GM21723 (cell line): ENCODE measurements around the gene CDC42EP5.

ENCODE experiments used
- ATAC-seq: cut with Tn5 transposase; IDR thresholded peaks from one replicate; pipeline ENCODE4 v1.9.1; 2021; ENCODE audit warnings: mild to moderate bottlenecking, moderate library complexity; ENCODE audit not compliant: unreplicated experiment

The CDC42EP5 gene

GRCh38 chr19:54428323-54429175 is 44.5 kb downstream of the CDC42EP5 start:
- no peak for ATAC-seq

DNA sequence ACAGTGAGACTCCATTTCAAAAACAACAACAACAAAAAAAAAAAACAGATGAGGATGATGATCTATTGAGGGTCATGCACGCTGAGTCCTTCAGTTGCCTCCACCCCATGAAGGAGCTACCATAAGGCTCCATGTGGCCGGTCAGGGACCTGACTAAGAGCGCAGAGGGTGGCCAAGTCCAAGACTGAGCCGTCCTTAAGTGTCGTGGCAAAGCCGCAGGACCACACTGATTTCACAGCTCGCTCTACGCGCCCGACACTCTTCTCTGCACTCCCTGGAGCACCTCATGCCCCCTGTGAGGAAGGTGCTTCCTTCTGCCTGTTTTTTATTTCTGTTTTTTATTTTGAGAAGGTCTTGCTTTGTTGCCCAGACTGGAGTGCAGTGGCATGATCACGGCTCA is 45.5 kb downstream of the CDC42EP5 start:
- no peak for ATAC-seq

DNA sequence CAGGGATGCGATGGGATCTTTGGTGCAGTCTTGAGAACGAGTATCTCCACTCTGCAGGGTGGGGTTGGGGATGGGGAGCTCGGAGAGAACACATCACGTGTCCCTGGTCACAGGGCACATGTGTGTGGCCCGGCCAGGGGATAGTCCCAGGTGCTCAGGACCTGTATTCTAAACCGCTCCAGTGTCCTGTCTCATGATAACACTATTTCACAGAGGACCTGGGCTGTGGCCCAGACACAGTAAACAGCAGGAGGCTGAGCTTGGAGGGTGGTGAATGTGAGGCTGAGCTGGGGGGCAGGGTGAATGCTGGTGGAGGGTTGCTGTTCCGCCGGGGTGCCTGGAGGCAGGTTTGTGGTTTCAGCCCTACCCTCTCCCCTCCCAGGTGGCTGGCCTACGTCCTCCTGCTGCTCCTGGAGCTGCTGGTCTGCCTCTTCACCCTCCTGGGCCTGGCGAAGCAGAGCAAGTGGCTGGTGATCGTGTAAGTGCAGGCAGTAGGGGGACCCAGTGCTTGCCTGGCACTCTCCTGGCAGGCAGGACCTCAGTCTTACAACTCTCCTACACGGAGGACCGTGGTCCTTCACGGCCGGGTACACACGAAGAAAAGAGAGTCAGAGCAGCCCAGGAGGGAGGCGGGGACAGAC is 46.7 kb downstream of the CDC42EP5 start:
- no peak for ATAC-seq

DNA sequence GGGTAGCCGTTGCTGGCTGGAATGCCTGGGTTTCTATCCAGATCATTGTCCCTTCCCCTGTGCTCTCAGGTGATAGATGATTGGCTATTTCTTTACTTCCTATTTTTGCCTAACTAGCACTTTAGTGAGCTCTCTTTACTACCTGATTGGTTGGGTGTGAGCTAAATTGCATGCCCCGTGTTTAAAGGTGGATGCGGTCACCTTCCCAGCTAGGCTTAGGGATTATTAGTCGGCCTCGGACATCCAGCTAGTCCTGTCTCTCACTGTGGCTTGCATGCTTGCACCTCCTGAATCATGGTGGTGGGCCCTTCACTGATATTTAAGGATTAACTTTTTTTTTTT is 47.7 kb downstream of the CDC42EP5 start:
- ATAC-seq, result no peak

GRCh38 chr19:54424660-54425381 is 48.3 kb downstream of the CDC42EP5 start:
- ATAC-seq, result no peak

DNA sequence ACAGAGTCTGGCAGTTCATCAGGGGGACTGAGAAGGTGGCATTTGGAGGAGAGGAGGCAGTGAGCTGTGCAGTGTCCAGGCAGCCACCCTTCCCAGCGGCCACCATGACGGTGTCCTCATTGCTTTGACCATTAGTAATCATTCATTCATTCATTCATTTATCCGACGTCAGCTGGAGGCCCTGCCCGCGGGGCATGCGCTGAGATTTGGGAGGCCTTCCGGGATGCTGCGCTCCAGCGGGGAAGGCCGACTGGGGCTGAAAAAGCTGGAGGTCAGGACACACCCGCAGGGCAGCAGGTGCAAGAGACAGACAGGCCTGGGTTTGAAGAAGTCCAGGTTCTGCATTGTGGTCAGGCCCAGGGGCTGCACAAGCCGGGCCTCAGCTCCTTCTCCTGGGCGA is 48.9 kb downstream of the CDC42EP5 start:
- no peak for ATAC-seq

- ATAC-seq, result no peak
These were observed 51.0 kb downstream of the CDC42EP5 start for GRCh38 chr19:54422136-54422535.

- ATAC-seq, result no peak
These were observed 51.6 kb downstream of the CDC42EP5 start for GRCh38 chr19:54421521-54421920.

DNA sequence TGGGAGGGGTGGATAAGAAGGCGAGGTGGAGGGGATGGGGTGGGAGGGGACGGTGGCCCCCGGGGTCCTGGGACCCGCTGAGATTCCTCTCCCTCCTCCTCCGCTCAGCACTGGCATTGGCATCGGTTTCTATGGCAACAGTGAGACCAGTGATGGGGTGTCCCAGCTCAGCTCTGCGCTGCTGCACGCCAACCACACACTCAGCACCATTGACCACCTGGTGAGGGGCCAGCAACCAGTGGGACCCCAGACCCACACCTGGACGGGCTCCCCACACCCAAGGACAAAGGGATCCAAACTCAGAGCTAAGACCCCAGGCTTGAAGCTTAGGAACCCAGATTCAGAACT is 52.0 kb downstream of the CDC42EP5 start:
- ATAC-seq, result no peak

DNA sequence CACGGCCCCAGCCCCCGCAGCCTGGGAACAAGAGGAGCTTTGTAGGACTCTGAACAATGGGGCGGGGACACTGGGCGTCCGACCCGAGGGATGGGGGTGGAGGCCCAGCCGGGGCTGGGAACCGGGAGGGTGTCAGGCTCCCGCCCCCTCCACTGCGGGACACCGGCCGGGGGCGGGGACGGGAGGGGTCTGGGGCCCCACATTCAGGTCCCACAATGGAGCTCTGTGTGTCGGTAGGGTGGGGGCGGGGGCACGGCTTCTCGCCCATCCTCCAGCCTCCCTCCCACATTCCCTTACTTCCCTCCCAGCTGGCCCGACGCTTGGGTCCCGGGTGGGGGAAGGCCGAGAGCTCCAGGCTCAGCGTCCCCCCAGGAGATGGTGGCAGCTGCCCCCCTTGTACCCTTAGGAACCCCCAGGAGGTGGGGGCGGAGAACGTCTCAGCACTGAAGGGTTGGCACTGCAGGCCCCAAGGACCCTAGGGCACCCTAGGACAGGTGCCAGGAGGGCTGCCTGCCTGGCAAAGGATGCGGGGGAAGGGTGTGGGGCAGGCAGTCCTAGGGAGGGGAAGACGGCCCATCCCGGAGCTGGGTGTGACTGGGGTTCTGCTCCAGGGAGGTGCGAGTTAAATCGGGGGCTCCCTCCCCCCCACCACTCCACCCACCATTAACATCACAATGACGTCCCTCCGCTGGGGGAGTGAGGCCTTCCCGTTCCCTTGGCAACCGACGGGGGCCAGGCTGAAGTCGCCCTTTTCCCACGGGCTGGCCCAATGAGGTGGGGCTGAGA is 52.5 kb downstream of the CDC42EP5 start:
- no peak for ATAC-seq

DNA sequence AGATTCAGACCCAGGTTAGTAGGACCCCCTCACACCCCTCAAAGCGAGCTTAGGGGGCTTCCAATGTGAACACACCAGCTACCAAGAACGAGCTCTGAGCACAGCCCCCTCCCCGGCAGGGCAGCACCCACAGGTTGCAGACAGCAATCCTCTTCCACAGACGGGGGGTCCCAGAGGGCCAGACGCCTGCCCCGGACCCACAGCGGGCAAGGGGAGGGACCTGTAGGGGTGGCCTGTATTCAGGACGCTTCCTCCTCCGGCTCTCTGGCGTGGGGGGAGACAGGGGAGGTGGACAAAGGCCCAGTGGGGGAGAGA is 53.1 kb downstream of the CDC42EP5 start:
- no peak for ATAC-seq

DNA sequence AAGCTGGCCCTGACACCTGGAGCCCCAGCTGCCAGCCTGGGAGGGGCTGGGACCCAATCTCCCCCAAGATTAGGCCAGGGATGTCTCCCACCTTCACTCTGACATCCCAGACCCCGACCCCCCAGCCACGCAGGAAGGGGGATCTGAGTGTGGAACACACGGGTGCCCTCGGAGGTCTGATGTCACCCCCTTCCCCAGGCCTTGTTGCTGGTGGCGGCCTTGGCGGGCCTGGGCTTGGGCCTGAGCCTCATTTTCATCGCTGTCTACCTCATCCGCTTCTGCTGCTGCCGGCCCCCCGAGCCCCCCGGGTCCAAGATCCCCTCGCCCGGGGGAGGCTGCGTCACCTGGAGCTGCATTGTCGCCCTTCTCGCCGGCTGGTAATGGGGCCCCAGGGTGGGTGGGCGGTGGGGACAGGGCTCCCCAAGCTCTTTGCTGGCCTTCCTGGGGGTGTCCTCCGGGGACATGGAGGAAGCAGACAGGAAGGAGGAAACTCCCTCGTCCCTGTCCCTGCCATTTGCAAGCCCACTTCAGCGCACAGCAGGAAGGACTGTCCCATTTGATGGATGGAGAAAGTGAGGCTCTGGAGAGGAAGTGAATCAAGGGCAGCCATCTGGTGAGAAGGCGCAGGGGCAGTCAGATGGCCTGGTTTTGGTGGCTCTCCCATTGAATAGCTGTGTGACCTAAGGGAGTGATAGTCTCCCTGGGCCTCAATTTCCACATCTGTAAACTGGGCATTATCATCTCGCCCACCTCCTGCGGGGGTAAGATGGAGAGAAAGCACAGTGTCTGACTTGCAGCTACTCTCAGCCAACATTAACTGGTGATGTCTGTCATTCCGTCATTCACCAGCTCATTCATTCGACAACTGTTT is 53.9 kb downstream of the CDC42EP5 start:
- no peak for ATAC-seq

DNA sequence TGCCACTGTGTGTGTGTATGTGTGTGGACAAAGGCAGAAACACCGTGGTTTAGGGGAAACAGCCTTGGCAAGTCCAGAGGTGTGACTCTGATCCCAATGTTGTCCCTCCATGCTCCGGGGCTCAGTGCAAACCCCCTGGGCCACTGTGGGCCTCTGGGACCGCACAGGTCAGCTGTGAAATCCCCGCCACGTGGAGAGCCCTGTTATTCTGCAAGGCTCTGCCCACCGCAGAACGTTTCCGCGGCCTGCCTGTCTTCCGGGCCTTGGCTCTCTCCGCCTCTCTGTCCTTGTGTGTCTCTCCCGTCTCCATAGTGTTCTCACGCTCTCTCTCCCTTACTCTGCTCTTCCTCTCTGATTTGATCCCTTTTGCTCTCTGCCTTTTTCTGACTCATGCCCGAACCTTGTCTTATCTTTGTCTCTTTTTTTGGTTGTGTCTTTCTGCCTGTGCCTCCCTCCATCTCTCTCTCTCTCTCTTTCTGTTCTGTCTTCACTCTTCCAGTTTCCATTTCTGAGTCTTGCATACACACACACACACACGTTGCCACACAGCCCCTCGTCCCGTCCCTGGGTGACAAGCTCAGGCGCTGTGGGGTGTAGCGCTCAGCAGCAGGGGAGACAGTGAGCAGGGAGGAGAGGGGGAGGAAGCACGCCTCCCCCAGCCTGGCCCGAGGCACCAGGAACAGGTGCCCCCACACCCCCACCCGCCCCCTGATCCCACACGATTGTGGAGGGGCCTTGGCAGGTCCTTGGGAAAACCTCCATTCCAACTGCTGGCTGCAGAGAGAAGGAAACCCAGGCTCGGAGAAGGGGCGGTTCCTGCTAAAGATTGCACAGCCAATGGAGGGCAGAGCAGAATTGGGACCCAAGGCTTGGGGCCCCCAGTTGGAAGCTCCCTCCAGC is 54.8 kb downstream of the CDC42EP5 start:
- ATAC-seq, result no peak

- no peak for ATAC-seq
These were observed 56.2 kb downstream of the CDC42EP5 start for GRCh38 chr19:54416695-54417491.

GRCh38 chr19:54415901-54416673 is 57.0 kb downstream of the CDC42EP5 start:
- no peak for ATAC-seq

DNA sequence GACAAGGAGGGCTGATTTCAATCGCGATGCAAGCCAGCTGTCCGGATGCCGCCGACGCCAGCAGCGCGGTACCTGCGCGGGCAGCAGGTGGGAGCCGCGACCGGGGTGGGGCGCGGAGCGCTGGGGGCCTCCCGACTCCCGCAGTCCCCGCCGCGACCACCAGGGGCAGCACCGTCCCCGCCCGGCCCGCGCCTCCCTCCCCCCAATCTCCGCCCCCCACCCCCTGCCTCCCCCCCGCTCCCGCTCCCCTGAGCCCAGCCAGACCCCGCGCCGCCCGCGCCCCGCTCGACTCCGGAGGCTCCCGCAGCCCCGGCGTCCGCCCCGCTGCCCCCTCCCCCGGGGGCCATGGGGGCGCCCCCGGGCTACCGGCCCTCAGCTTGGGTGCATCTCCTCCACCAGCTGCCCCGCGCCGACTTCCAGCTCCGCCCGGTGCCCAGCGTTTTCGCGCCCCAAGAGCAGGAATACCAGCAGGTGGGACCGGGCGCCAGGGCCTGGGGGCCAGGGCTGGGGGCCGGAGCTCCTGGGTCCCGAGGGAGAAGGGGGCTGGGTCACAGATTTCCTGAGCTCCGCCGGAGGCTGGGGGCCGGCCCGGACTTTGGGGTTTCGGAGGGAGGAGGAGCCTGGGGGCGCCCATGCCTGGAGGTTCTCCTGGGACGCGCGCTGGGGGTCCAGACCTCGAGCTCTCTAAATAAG is 57.7 kb downstream of the CDC42EP5 start, which contains the start of gene TTYH1:
TTYH1 (plus strand) TSS at position 257 of the 693 bp plus-strand sequence; CDS start at position 346, 89 bp downstream.
- ATAC-seq, result no peak
